Central memory CD8-positive, alpha-beta T cell (primary cell): Measurements from ENCODE around the gene SEMA4D.
A peak's percentile ranks its signal among the peaks of the same experiment; 100 is the strongest.

Experiments used
- ATAC-seq: fragments of 150-1000 bp; cut with Tn5 transposase; replicated peaks from 2 replicates; pipeline ENCODE4 v1.10.0; 2022; ENCODE audit warnings: mild to moderate bottlenecking, moderate FRiP score, moderate number of reproducible peaks; ENCODE audit not compliant: poor library complexity, severe bottlenecking; ENCODE audit errors: extremely low read depth
- DNase-seq, 2 donors: peaks; one replicate each; pipeline ENCODE4 v3.0.0; 2021; ENCODE audit warnings: low spot score in 2 of 2
- H3K27ac Mint-ChIP-seq: one replicate; pipeline ENCODE4 v1.8.0; 2022; ENCODE audit warnings: low read depth, mild to moderate bottlenecking, moderate library complexity, mixed read lengths
- H3K27me3 Mint-ChIP-seq: one replicate; pipeline ENCODE4 v1.8.0; 2022; ENCODE audit warnings: mixed read lengths
- H3K36me3 Mint-ChIP-seq: one replicate; pipeline ENCODE4 v1.8.0; 2022; ENCODE audit warnings: mild to moderate bottlenecking, moderate library complexity, mixed read lengths; ENCODE audit not compliant: insufficient read depth
- H3K4me1 Mint-ChIP-seq: one replicate; pipeline ENCODE4 v1.8.0; 2022; ENCODE audit warnings: mixed read lengths
- H3K4me3 Mint-ChIP-seq: one replicate; pipeline ENCODE4 v1.8.0; 2022; ENCODE audit warnings: mild to moderate bottlenecking, moderate library complexity, mixed read lengths
- H3K9me3 Mint-ChIP-seq: one replicate; pipeline ENCODE4 v1.8.0; 2022; ENCODE audit warnings: mixed read lengths

SEMA4D gene

DNA sequence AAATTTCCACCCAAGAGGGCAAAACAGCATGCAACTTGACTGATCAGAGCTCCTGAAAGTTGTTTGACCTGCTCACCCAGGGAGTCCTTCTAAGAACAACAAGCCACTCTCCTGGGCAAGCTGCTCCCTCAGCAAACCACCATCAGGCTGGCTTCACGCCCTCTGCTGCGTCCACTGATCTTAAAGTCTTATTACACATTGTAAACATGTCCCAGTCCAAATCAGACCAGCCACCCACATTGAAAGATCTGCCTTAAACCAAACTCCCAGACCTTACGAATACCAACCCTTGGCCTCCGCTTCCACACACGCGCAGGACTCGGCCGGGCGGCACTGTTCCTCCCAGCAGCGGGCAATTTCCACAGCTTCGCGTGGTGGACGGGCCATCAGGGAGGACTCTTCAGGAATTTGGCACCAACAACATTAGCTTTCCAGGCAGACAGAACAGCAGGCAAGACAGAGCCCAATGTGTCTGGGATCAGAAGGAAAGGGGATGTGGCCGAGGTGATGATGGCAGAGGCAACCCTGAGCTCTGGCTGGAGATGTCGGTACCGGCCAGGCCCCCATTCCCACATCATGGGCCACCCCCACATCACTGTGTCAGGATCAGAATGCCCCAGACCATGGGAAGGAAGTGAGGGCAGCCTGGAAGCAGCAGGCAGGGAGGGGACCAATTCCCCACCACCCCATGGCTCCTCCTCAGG lies 56.8 kb downstream of the SEMA4D start:
- ATAC-seq (no peak), DNase-seq (no peak)
- H3K4me1 Mint-ChIP-seq = peaks cover 83% of the 10 kb centered on the region
- no peaks in the 10 kb centered on the region for H3K27me3 Mint-ChIP-seq
- H3K27ac Mint-ChIP-seq = peak overlapping the region; percentile 67
- H3K4me3 Mint-ChIP-seq = peak overlapping the region; percentile 46
- H3K9me3 Mint-ChIP-seq = no peaks in the 10 kb centered on the region
- peaks cover 48% of the 10 kb centered on the region for H3K36me3 Mint-ChIP-seq

DNA sequence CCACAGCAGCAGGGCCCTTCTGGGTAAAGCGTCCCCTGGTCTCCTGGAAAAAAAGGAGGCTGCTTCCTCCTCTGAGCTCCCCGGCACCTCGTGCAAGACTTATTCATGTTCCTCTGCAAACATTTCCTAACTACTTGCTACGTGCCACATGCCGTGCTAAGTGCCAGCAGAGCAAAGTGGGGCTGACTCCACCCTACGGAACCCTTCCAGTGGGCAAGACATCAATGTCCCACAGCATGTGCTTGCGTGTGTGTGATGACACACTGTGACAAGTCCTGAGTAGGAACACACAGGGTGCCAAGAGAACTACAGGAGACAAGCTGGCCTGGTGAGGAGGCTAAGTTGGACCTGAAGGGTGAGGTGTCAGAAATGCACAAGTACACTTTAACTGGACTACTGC lies 57.4 kb downstream of the SEMA4D start:
- Mint-ChIP-seq H3K27ac (no peak overlapping the region), H3K9me3 (no peaks in the 10 kb centered on the region), H3K27me3 (no peaks in the 10 kb centered on the region), H3K36me3 (peaks cover 43% of the 10 kb centered on the region), H3K4me1 (peaks cover 83% of the 10 kb centered on the region), H3K4me3 (peak overlapping the region; percentile 46)
- ATAC-seq = no peak
- DNase-seq = no peak

DNA sequence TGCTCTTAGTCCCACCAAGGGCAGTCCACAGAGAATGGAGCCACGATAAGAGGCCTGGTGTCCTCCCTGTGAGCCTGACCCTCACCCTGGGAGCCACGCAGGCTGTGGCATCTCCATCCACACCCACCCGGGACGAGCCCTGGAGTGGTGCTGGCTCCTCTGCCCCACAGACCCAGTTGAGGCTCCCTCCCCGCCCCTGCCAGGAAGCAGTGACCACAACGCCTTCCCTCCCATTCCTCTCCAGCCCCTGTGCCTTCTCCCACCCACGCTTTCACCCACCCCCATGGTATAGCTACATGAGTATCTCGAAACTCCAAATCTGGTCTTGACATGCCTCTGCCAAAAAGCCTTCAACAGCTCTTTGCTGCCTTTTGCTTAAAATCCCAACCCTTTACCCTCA lies 57.9 kb downstream of the SEMA4D start:
- DNase-seq (no peak), ATAC-seq (no peak)
- Mint-ChIP-seq H3K4me3 (peak overlapping the region; percentile 46), H3K27me3 (no peaks in the 10 kb centered on the region), H3K9me3 (no peaks in the 10 kb centered on the region), H3K4me1 (peaks cover 83% of the 10 kb centered on the region), H3K27ac (no peak overlapping the region), H3K36me3 (peaks cover 39% of the 10 kb centered on the region)

DNA sequence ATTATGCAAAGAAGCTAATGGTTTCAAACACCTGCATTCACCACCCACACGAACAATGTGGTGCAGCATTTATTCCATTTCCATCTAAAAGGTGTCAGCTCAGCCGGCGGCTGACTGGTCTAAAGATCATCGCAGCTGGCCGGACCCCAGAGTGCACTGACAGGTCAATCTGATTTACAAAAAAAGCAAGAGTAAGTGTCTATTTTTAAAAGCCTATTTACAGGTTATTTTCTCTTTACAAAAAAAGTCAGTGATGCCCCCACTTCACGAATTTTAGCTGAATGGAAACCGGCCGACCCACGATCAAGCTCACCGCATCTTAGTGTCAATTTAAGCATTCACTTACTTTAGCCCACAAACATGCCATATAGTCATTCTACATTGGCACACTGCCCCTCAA lies 58.3 kb downstream of the SEMA4D start:
- peaks cover 80% of the 10 kb centered on the region for H3K4me1 Mint-ChIP-seq
- H3K4me3 Mint-ChIP-seq = peak overlapping the region; percentile 46
- no peaks in the 10 kb centered on the region for H3K9me3 Mint-ChIP-seq
- no peak overlapping the region for H3K27ac Mint-ChIP-seq
- peaks cover 36% of the 10 kb centered on the region for H3K36me3 Mint-ChIP-seq
- ATAC-seq = no peak
- DNase-seq = no peak
- no peaks in the 10 kb centered on the region for H3K27me3 Mint-ChIP-seq

DNA sequence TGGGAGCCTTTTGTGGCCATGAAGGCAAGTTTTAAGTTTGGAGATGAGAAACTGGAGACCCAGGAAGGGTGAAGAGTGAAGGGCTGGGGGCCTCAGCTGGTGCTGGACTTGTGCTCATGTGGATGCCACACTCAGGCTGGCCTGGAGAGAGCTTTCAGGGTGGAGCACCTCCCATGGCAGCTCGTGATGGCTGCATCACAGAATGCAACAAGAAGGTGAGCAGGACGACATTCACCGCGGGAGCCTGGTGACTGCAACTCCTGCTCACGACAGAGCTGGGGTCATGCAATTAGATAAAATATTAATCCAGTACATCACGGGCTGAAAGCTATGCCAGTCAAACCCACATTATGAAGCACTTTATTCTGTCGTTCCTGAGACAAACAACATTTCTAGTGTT lies 59.7 kb downstream of the SEMA4D start:
- no peaks in the 10 kb centered on the region for H3K27me3 Mint-ChIP-seq
- ATAC-seq = no peak
- H3K4me1 Mint-ChIP-seq = peaks cover 76% of the 10 kb centered on the region
- H3K27ac Mint-ChIP-seq = peak overlapping the region; percentile 90
- DNase-seq = no peak
- H3K9me3 Mint-ChIP-seq = no peaks in the 10 kb centered on the region
- peaks cover 38% of the 10 kb centered on the region for H3K36me3 Mint-ChIP-seq
- peak overlapping the region; percentile 52 for H3K4me3 Mint-ChIP-seq

DNA sequence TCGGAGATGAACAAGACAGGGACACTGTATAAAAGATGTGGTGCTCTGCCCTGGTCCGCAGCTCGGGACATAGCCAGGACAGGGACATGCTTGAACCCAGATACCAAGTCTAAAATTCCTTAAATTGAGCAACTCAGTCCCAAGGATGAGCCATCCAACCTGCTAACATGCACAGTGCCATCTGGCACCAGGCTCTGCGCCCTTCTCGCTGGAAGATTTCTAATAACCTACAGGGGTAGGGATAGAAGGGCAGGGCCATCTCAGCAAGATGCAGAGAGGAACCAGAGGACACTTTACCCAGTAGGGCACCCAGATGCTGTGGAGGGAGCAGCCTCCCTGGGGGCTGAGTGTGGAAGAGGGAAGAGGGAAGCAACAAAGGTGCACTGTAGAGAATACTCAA lies 60.1 kb downstream of the SEMA4D start:
- Mint-ChIP-seq H3K36me3 (peaks cover 42% of the 10 kb centered on the region), H3K4me3 (peak overlapping the region; percentile 52), H3K27ac (peak overlapping the region; percentile 90), H3K9me3 (no peaks in the 10 kb centered on the region), H3K27me3 (no peaks in the 10 kb centered on the region), H3K4me1 (peaks cover 81% of the 10 kb centered on the region)
- DNase-seq (no peak), ATAC-seq (no peak)

DNA sequence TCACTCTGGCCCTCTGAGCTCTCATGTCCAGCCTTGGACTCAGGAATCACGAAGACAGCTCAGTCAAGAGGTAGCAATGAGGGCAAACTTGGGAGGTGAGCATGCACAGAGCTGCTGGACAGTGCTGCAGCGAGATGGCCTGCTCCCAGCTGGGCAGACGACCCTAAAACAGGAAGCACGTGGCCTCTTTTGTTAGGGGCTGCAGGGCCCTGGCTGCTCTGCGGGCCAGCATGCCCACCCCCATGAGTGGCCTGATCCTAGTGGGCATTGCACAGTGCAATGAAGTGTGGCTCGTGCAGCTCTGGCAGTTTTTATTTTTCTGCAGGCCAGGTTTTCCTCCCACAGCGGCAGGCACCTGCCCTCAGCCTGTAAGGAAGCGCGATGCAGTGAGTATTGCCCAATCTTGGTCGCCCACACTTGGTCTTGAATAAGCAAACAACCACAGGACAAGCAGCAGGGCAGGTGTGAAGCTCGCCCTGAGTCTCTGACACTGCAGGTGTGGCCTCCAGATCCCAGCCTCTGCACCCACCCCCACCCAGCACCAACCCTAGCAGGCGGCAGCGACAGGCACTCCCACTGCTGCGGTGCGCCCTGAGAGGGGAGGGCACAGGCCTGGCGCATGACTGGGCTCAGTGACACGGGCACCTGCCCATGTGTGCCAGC lies 60.8 kb downstream of the SEMA4D start:
- DNase-seq = peak in 1 of 2 donors; percentile 74
- Mint-ChIP-seq H3K36me3 (peaks cover 43% of the 10 kb centered on the region), H3K27me3 (no peaks in the 10 kb centered on the region), H3K4me1 (peaks cover 81% of the 10 kb centered on the region), H3K4me3 (peak overlapping the region; percentile 52), H3K27ac (peak overlapping the region; percentile 90), H3K9me3 (no peaks in the 10 kb centered on the region)
- ATAC-seq = peak; percentile 98

DNA sequence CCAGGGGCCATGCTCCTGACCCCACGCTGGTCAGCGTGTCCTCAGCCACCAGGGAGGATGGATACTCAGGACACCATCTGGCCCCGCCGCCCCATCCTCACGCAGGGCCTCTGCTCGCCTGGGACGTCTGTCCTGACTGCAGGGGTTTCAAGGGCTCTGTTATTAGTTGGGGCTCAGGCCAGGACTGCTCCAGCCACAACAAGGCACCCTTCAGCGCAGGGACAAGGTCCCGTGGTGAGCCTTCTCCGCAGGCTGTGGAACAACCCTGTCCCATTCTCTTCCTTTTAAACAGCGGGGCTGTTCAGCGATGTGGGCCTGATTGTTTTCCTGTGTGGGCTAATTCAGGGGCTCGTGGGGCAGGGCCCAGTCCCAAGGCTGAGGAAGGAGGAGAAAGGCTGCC lies 61.6 kb downstream of the SEMA4D start:
- H3K27me3 Mint-ChIP-seq = no peaks in the 10 kb centered on the region
- peaks cover 43% of the 10 kb centered on the region for H3K36me3 Mint-ChIP-seq
- DNase-seq (no peak), ATAC-seq (no peak)
- H3K27ac Mint-ChIP-seq = peak overlapping the region; percentile 38
- peak overlapping the region; percentile 52 for H3K4me3 Mint-ChIP-seq
- peaks cover 80% of the 10 kb centered on the region for H3K4me1 Mint-ChIP-seq
- H3K9me3 Mint-ChIP-seq = no peaks in the 10 kb centered on the region

DNA sequence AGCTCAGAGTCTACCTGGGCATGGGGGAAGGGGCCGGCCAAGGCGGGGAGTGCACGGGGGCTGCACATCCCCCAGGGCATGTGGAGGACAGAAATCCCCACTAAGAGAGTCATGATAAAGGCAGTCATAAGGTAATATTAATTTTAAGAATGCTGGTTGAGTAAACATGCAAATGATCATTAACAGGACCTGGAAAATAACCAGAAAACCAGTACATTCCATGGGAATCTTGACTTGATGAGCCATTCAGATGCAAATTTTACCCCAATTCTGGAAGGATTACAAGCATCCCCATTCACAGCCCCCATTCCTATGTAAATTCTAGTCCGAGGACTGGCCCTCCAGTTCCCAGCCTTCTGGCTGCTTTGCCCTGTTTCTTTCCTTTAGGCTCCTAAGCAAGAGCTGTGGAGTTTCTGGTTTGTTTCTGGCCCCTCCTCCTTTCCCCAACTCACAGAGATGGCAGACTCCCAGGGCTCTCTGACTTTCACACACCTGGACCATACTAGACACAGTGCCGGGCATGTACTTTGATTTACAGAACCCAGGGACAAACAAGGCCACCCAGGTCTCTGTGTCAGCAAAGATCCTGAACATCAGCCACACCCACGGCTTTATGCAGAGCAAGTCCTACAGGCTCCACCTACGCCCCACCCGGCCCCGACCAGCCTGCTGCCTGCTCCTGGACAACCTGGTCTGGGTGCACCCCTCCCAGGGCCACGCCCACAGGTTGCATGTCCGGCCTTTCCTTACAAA lies 62.7 kb downstream of the SEMA4D start:
- H3K27me3 Mint-ChIP-seq = no peaks in the 10 kb centered on the region
- H3K27ac Mint-ChIP-seq = peak overlapping the region; percentile 38
- no peaks in the 10 kb centered on the region for H3K9me3 Mint-ChIP-seq
- ATAC-seq (no peak), DNase-seq (no peak)
- H3K36me3 Mint-ChIP-seq = peaks cover 37% of the 10 kb centered on the region
- peaks cover 71% of the 10 kb centered on the region for H3K4me1 Mint-ChIP-seq
- H3K4me3 Mint-ChIP-seq = peak overlapping the region; percentile 41

DNA sequence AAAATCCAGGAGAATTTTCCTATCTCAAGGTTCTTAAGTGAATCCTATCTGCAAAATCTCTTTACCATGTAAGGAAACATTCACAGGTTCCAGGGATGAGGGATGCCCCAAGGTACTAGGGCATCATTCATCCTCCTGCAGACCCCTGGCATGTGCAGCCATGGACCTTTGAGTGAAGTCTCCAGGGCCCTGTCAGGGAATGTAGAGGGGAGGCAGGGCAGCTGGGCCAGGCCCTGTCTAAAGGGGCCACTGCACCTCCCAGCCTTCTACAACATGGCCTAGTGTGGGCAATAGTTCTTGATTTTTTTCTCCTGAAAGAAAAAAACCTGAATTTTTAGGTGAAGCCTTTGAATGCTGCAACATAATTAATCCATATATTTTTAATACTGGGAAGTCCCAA lies 63.3 kb downstream of the SEMA4D start:
- peaks cover 32% of the 10 kb centered on the region for H3K36me3 Mint-ChIP-seq
- no peaks in the 10 kb centered on the region for H3K9me3 Mint-ChIP-seq

DNA sequence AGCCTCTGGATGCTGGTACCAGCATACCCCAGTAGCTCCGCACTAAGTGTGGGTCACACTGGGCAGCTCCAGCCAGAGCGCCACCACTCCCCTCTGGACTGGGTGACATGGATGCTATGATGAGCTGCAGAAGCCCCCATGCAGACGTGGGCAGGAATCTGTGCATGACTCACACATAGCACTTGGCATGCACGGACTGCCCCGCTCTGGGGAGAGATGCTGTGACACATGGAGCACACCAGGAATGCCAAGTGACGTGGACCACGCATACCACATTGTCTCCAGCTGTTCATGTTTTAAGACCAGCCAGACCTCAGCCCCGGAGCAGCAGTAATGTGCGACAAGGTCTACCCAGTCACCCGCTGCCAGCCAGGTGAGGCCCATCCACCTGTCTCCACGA lies 64.1 kb downstream of the SEMA4D start:
- Mint-ChIP-seq H3K4me1 (peaks cover 75% of the 10 kb centered on the region), H3K27me3 (no peaks in the 10 kb centered on the region), H3K36me3 (peaks cover 33% of the 10 kb centered on the region), H3K4me3 (no peak overlapping the region), H3K27ac (peak overlapping the region; percentile 38), H3K9me3 (no peaks in the 10 kb centered on the region)
- DNase-seq = no peak
- ATAC-seq = no peak

More for the DNA sequence above, 63.3 kb downstream of the SEMA4D start:
- DNase-seq (no peak), ATAC-seq (no peak)
- Mint-ChIP-seq H3K27me3 (no peaks in the 10 kb centered on the region), H3K27ac (peak overlapping the region; percentile 38), H3K4me1 (peaks cover 71% of the 10 kb centered on the region), H3K4me3 (peak overlapping the region; percentile 13)

DNA sequence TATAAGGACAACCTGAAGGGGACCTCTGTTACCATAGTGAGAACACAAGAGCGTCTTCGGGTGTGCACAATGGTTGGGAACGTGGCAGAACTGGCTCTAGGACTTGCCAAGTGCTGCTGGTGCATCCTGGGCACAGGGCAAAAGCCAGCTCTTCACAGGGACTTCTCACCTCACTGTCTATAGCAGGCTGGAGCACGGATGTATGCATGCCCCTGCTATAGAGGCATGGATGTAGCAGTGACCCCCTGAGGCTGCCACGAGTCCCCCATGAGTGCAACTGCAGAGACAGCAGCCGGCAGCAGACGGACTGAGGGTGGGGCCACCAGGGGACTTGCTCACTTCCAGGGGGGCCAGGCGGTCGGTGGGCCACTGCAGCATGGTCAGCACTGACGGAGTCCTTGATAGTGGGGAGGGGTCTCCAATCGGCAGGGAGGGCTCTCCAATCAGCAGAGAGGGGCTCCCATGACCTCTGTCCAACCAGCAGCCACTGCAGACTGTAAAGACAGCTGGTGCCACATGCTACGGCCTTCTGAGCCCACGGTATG lies 64.9 kb downstream of the SEMA4D start:
- Mint-ChIP-seq H3K36me3 (peaks cover 34% of the 10 kb centered on the region), H3K27ac (no peak overlapping the region), H3K9me3 (no peaks in the 10 kb centered on the region), H3K4me3 (no peak overlapping the region), H3K27me3 (no peaks in the 10 kb centered on the region), H3K4me1 (peaks cover 80% of the 10 kb centered on the region)
- ATAC-seq (no peak), DNase-seq (no peak)
